ENCODE data around the gene CELSR2. TPM values are rescaled to one million over a fixed set of nuclear protein-coding genes. Genes with fewer than 3 reads are reported as not detected.

The CELSR2 gene
- total RNA-seq, 1 experiment from 2014 or later, result 8.3 TPM

DNA sequence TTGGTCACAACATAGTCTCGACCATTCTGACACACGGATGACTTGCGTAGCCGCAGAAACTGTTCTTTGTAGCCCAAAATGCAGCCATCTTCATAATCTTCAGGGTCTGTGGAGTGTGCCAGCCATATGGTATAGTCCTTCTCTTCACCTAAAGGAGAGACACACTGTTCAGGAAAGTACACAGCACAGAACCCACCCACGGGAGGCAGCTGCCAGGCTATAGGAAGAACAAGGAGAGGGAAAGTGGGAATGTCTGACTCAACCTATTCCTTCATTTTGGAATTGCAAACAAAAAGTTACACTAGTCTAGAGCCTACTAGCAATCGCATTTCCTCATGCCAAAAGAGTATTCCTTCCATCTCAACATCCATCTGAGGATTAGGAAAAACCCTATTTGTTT is 73.6 kb downstream of the CELSR2 start:
- ChIA-PET CTCF (no interaction called here), POLR2A (no interaction called here)
- H3K27ac Mint-ChIP-seq (ENCODE audit: unreplicated experiment), result no peak overlapping the region
- intact Hi-C loops (cut with micrococcal nuclease; ENCODE audit: unreplicated experiment), result no loop called here
- H3K4me1 ChIP-seq, result no peaks in the 10 kb centered on the region
- TF ChIP-seq, protein P1, sequence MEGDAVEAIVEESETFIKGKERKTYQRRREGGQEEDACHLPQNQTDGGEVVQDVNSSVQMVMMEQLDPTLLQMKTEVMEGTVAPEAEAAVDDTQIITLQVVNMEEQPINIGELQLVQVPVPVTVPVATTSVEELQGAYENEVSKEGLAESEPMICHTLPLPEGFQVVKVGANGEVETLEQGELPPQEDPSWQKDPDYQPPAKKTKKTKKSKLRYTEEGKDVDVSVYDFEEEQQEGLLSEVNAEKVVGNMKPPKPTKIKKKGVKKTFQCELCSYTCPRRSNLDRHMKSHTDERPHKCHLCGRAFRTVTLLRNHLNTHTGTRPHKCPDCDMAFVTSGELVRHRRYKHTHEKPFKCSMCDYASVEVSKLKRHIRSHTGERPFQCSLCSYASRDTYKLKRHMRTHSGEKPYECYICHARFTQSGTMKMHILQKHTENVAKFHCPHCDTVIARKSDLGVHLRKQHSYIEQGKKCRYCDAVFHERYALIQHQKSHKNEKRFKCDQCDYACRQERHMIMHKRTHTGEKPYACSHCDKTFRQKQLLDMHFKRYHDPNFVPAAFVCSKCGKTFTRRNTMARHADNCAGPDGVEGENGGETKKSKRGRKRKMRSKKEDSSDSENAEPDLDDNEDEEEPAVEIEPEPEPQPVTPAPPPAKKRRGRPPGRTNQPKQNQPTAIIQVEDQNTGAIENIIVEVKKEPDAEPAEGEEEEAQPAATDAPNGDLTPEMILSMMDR (IDR thresholded peaks at IDR 0.05; ENCODE audit: insufficient read depth in 1 of 2, low read depth in 1 of 2, low read length in 1 of 2, severe bottlenecking in 1 of 2, unreplicated experiment in 1 of 2), result no peak
- DNase-seq, result no peak
- H3K36me3 ChIP-seq (ENCODE audit: control insufficient read depth, insufficient read depth, low read length), result no peaks in the 10 kb centered on the region
- no peak overlapping the region for H3K4me3 ChIP-seq (ENCODE audit: low read depth, low read length)
- no peak overlapping the region for H3K4me3 Mint-ChIP-seq (ENCODE audit: unreplicated experiment)
- BruUV-seq (replicated peaks), result no TSS peak
- H3K9me3 ChIP-seq, result no peaks in the 10 kb centered on the region
- no peaks in the 10 kb centered on the region for H3K27me3 ChIP-seq (replicated peaks; ENCODE audit: control insufficient read depth, insufficient read depth, low read length)
- H3K4me1 Mint-ChIP-seq (ENCODE audit: low read depth, unreplicated experiment), result no peaks in the 10 kb centered on the region
- H3K36me3 Mint-ChIP-seq (ENCODE audit: insufficient read depth, unreplicated experiment), result peaks cover 23% of the 10 kb centered on the region
- no peaks in the 10 kb centered on the region for H3K9me3 Mint-ChIP-seq (ENCODE audit: unreplicated experiment)
- H3K27me3 Mint-ChIP-seq (ENCODE audit: insufficient read depth, unreplicated experiment), result no peaks in the 10 kb centered on the region

Other genes starting within 250 kb of the CELSR2 start
- gene WDR47, start 207.4 kb upstream of the CELSR2 start, total RNA-seq (2022), result 3.6 and 3.7 TPM in 2 replicates
- gene TAF13, start 173.5 kb upstream of the CELSR2 start, total RNA-seq (2022), result 21.9 and 25.1 TPM in 2 replicates
- 21.8 and 23.5 TPM in 2 replicates for gene TMEM167B, start 158.8 kb upstream of the CELSR2 start, total RNA-seq (2022)
- 0.75 and 1.6 TPM in 2 replicates for gene ELAPOR1, start 135.4 kb upstream of the CELSR2 start, total RNA-seq (2022)
- 189 and 225 TPM in 2 replicates for gene SARS1, start 35.6 kb upstream of the CELSR2 start, total RNA-seq (2022)
- 23.9 and 24.9 TPM in 2 replicates for gene PSRC1, start 33.6 kb downstream of the CELSR2 start, total RNA-seq (2022)
- gene MYBPHL, start 57.5 kb downstream of the CELSR2 start, total RNA-seq (2022), result not detected in 2 replicates
- gene SORT1, start 148.4 kb downstream of the CELSR2 start, total RNA-seq (2022), result 65.2 and 67.1 TPM in 2 replicates
- gene PSMA5, start 176.9 kb downstream of the CELSR2 start, total RNA-seq (2022), result 82.7 and 97.8 TPM in 2 replicates
- gene SYPL2, start 217.0 kb downstream of the CELSR2 start, total RNA-seq (2022), result 0.32 and 0.45 TPM in 2 replicates
- 3.9 and 4.0 TPM in 2 replicates for gene ATXN7L2, start 234.4 kb downstream of the CELSR2 start, total RNA-seq (2022)
- gene CYB561D1, start 244.6 kb downstream of the CELSR2 start, total RNA-seq (2022), result 6.6 and 7.3 TPM in 2 replicates